Sigmoid colon (tissue), 7 donors: ENCODE measurements around the gene IFNGR2. TPM values are rescaled to one million over a fixed set of nuclear protein-coding genes. Genes with fewer than 3 reads are reported as not detected.

Experiments used
- DNase-seq: peaks from one replicate; pipeline ENCODE4 v3.0.0-alpha.2; 2019
- H3K27ac ChIP-seq, 4 donors: fragments of 200-600 bp; sonication (generic); one replicate each; pipeline ENCODE4 v1.5.1; 2016 to 2019; ENCODE audit warnings: mild to moderate bottlenecking in 1 of 4
- H3K27me3 ChIP-seq, 3 donors: fragments of 200-600 bp; sonication (generic); one replicate each; pipeline ENCODE4 v1.5.1; 2019; ENCODE audit warnings: mild to moderate bottlenecking in 1 of 3
- H3K36me3 ChIP-seq, 4 donors: fragments of 200-600 bp; sonication (generic); one replicate each; pipeline ENCODE4 v1.5.1; 2016 to 2019
- H3K4me1 ChIP-seq, 4 donors: fragments of 200-600 bp; sonication (generic); one replicate each; pipeline ENCODE4 v1.5.1; 2017 to 2019
- H3K4me3 ChIP-seq, 4 donors: fragments of 200-600 bp; sonication (generic); one replicate each; pipeline ENCODE4 v1.5.1; 2017 to 2019; ENCODE audit warnings: mild to moderate bottlenecking in 2 of 4, moderate library complexity in 1 of 4
- H3K9me3 ChIP-seq, 4 donors: fragments of 200-600 bp in 3 of 4; sonication (generic) in 3 of 4; one replicate each; pipeline versions ENCODE4 v1.5.1 to v1.6.1; 2013 to 2019
- CTCF ChIP-seq, 4 experiments: fragments of 450-650 bp in 3 of 4; fragments of 200-600 bp in 1 of 4; IDR thresholded peaks; one replicate each; pipeline ENCODE4 v1.5.1; 2016 to 2019; ENCODE audit warnings: antibody characterized with exemption in 4 of 4, mild to moderate bottlenecking in 3 of 4, moderate library complexity in 2 of 4
- EP300 ChIP-seq, 4 donors: sonication (generic); formaldehyde crosslinking; IDR thresholded peaks; one replicate each; pipeline ENCODE4 v1.6.1; 2017; ENCODE audit warnings: antibody characterized with exemption in 4 of 4
- POLR2A ChIP-seq, 2 donors: fragments of 450-650 bp; IDR thresholded peaks; one replicate each; pipeline ENCODE4 v1.6.1; 2016; ENCODE audit warnings: antibody characterized with exemption in 2 of 2, mild to moderate bottlenecking in 2 of 2, moderate library complexity in 2 of 2
- POLR2AphosphoS5 ChIP-seq, 4 donors: sonication (generic); formaldehyde crosslinking; IDR thresholded peaks; one replicate each; pipeline ENCODE4 v1.6.1; 2017; ENCODE audit warnings: antibody characterized with exemption in 4 of 4
- WGBS, 2 donors: extraction: QIAGEN DNeasy Blood & Tissue Kit; methylation state at CpG; one replicate each; pipeline ENCODE4 v1.1.7; 2013; 5-methylcytosine and 5-hydroxymethylcytosine counted together
- intact Hi-C: fragments of 100-400 bp; cut with DNase I; formaldehyde crosslinking; loops from one replicate; pipeline ENCODE4 v1.15.1; 2023
- polyA plus RNA-seq, 3 donors: library from polyadenylated mRNA; stranded (reverse); fragments of 200-250 nt; gene quantifications; one replicate each; pipeline ENCODE4 v1.2.3, GENCODE V29; 2013
- total RNA-seq, 4 donors: library from RNA; depleted of rRNA; stranded (reverse); fragments of >200 nt; gene quantifications; one replicate each; pipeline ENCODE4 v1.1.0, GENCODE V29; 2016
- donor health status: healthy with polysubstance abuse.
- donor health status: Bipolar disorder and iron deficiency.
- donor health status: healthy.

The IFNGR2 gene
- total and polyA plus RNA-seq, 7 donors = 34.9 to 178 (median 65.8) TPM

GRCh38 chr21:33369586-33369985 is 33.6 kb upstream of the IFNGR2 start:
- H3K36me3 ChIP-seq = no peaks in the 10 kb centered on the region
- no peaks in the 10 kb centered on the region for H3K4me1 ChIP-seq
- H3K27me3 ChIP-seq = no peaks in the 10 kb centered on the region
- 94 to 96% methylated on average over 1 of the region's 1 CpG for WGBS, 2 donors
- H3K4me3 ChIP-seq = no peak overlapping the region
- TF ChIP-seq POLR2A (IDR thresholded peaks at IDR 0.05) = no peak
- TF ChIP-seq POLR2AphosphoS5 (IDR thresholded peaks at IDR 0.05) = no peak
- no peak for TF ChIP-seq EP300 (IDR thresholded peaks at IDR 0.05)
- no peak for TF ChIP-seq CTCF (IDR thresholded peaks at IDR 0.05)
- intact Hi-C loops = no loop called here
- peaks cover 0 to 11% (median 9%) of the 10 kb centered on the region in 4 donors for H3K9me3 ChIP-seq
- no peak for DNase-seq
- H3K27ac ChIP-seq = no peak overlapping the region

DNA sequence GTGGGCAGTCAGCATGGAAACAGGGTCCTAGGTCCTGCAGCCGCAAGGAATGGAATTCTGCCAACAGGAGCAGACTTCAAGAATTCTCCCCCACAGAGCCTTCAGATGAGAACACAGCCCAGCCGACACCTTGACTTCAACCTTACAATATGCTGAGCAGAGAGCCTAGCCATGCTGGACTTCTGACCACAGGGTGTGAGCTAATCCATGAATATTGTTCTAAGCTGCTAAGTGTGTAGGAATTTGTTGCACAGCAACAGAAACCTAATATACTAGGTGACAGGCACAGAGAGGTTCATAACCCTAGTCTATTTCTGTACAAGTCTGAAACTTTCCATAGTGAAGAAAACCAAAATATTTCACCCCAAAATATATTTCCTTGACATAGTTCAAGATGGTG is 32.9 kb upstream of the IFNGR2 start:
- no peak overlapping the region for H3K4me3 ChIP-seq
- H3K27me3 ChIP-seq = no peaks in the 10 kb centered on the region
- no peaks in the 10 kb centered on the region for H3K4me1 ChIP-seq
- no peaks in the 10 kb centered on the region for H3K36me3 ChIP-seq
- no peak overlapping the region for H3K27ac ChIP-seq
- intact Hi-C loops = no loop called here
- WGBS, 2 donors = 97 to 98% methylated on average over 2 of the region's 2 CpGs
- TF ChIP-seq POLR2AphosphoS5 (IDR thresholded peaks at IDR 0.05) (no peak), EP300 (IDR thresholded peaks at IDR 0.05) (no peak), CTCF (IDR thresholded peaks at IDR 0.05) (no peak), POLR2A (IDR thresholded peaks at IDR 0.05) (no peak)
- no peak for DNase-seq
- peaks cover 0 to 11% (median 9%) of the 10 kb centered on the region in 4 donors for H3K9me3 ChIP-seq

DNA sequence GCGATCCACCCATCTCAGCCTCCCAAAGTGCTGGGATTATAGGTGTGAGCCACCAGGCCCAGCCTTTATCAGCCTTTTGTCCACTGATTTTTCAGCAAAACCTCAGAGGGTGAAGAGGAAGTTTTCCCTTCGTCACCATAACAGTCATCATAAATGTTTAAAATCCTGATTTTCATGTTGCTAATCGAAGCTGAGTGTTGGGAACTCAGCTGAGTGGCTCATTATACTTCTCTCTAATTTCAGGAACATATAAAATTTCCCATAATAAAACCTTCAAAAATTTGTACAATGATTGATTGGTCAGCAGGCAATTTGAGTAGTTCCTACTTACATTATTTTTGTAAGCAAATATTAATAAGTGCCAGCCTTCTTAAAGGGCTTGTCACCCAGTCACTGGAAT is 31.8 kb upstream of the IFNGR2 start:
- intact Hi-C loops = no loop called here
- DNase-seq = peak; percentile 4
- Histone ChIP-seq H3K36me3 (no peaks in the 10 kb centered on the region), H3K4me3 (no peak overlapping the region), H3K4me1 (no peaks in the 10 kb centered on the region), H3K27ac (no peak overlapping the region), H3K27me3 (no peaks in the 10 kb centered on the region), H3K9me3 (peaks cover 0 to 11% (median 9%) of the 10 kb centered on the region in 4 donors)
- TF ChIP-seq CTCF (IDR thresholded peaks at IDR 0.05) = no peak
- no peak for TF ChIP-seq POLR2AphosphoS5 (IDR thresholded peaks at IDR 0.05)
- TF ChIP-seq POLR2A (IDR thresholded peaks at IDR 0.05) = no peak
- no peak for TF ChIP-seq EP300 (IDR thresholded peaks at IDR 0.05)
- WGBS, 2 donors = 75 to 81% methylated on average over 3 of the region's 3 CpGs

DNA sequence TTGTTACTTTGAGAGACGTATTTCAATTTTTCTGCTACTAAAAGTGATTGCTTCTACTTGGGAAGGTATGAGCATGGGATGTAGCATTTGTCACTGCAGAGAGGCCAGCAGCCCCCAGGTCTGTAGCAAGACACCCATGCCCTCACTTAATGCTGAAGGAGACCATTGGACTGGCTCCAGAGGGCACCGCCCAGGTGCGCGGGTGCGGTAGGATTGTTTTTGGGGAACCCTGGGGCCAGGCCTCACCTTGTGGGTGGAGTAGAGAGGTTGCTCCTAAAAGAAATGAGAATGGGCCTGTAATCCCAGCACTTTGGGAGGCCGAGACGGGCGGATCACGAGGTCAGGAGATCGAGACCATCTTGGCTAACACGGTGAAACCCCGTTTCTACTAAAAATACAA is 30.6 kb upstream of the IFNGR2 start:
- intact Hi-C loops = no loop called here
- 95 to 97% methylated on average over 12 of the region's 12 CpGs for WGBS, 2 donors
- Histone ChIP-seq H3K9me3 (peaks cover 0 to 4% (median 3%) of the 10 kb centered on the region in 4 donors), H3K27me3 (no peaks in the 10 kb centered on the region), H3K36me3 (no peaks in the 10 kb centered on the region), H3K27ac (no peak overlapping the region), H3K4me1 (no peaks in the 10 kb centered on the region), H3K4me3 (no peak overlapping the region)
- peak; percentile 33 for DNase-seq
- TF ChIP-seq POLR2A (IDR thresholded peaks at IDR 0.05) = no peak
- no peak for TF ChIP-seq EP300 (IDR thresholded peaks at IDR 0.05)
- TF ChIP-seq CTCF (IDR thresholded peaks at IDR 0.05) = no peak
- no peak for TF ChIP-seq POLR2AphosphoS5 (IDR thresholded peaks at IDR 0.05)

GRCh38 chr21:33373451-33373850 is 29.8 kb upstream of the IFNGR2 start:
- H3K4me3 ChIP-seq = no peak overlapping the region
- intact Hi-C loops = no loop called here
- no peak for DNase-seq
- TF ChIP-seq CTCF (IDR thresholded peaks at IDR 0.05) (no peak), POLR2A (IDR thresholded peaks at IDR 0.05) (no peak), EP300 (IDR thresholded peaks at IDR 0.05) (no peak), POLR2AphosphoS5 (IDR thresholded peaks at IDR 0.05) (no peak)
- WGBS, 2 donors = 96 to 98% methylated on average over 2 of the region's 2 CpGs
- H3K4me1 ChIP-seq = no peaks in the 10 kb centered on the region
- peak overlapping the region in 2 of 4 donors; percentile 17 to 55 for H3K27ac ChIP-seq
- H3K36me3 ChIP-seq = no peaks in the 10 kb centered on the region
- peaks cover 0 to 1% (median 0%) of the 10 kb centered on the region in 4 donors for H3K9me3 ChIP-seq
- no peaks in the 10 kb centered on the region for H3K27me3 ChIP-seq
